ENCODE measurements around the gene ELK3.

ELK3 gene

GRCh38 chr12:96190413-96191108, 3.6 kb upstream of the ELK3 start:
- no peak for ATAC-seq

GRCh38 chr12:96192926-96193573, 1.1 kb upstream of the ELK3 start:
- no peak for ATAC-seq

- ATAC-seq, result no peak
These were observed 358 bp downstream of the ELK3 start for GRCh38 chr12:96194576-96194889.

- peak; percentile 69 to 75 for ATAC-seq
These were observed 1.0 kb downstream of the ELK3 start for GRCh38 chr12:96194971-96195844.

GRCh38 chr12:96195845-96196451, 1.8 kb downstream of the ELK3 start:
- peak; percentile 12 to 17 for ATAC-seq

GRCh38 chr12:96196781-96197180, 2.6 kb downstream of the ELK3 start:
- ATAC-seq, result no peak

GRCh38 chr12:96197503-96198272, 3.5 kb downstream of the ELK3 start:
- no peak for ATAC-seq

- ATAC-seq, result peak; percentile 57 to 63
These were observed 4.8 kb downstream of the ELK3 start for GRCh38 chr12:96198965-96199364.

- no peak for ATAC-seq
These were observed 5.3 kb downstream of the ELK3 start for GRCh38 chr12:96199464-96199863.

GRCh38 chr12:96201272-96202227, 7.4 kb downstream of the ELK3 start:
- no peak for ATAC-seq

- ATAC-seq, result no peak
These were observed 10.2 kb downstream of the ELK3 start for GRCh38 chr12:96204381-96204780.

GRCh38 chr12:96205908-96206307, 11.7 kb downstream of the ELK3 start:
- peak in 1 of 2 donors; percentile 18 for ATAC-seq

- ATAC-seq, result peak in 1 of 2 donors; percentile 15
These were observed 12.9 kb downstream of the ELK3 start for GRCh38 chr12:96206936-96207662.

GRCh38 chr12:96208346-96208745, 14.2 kb downstream of the ELK3 start:
- no peak for ATAC-seq

GRCh38 chr12:96208801-96209549, 14.8 kb downstream of the ELK3 start:
- no peak for ATAC-seq

- ATAC-seq, result peak; percentile 25 to 36
These were observed 16.3 kb downstream of the ELK3 start for GRCh38 chr12:96210376-96211055.

- ATAC-seq, result no peak
These were observed 17.8 kb downstream of the ELK3 start for GRCh38 chr12:96211988-96212387.

GRCh38 chr12:96212456-96213375, 18.5 kb downstream of the ELK3 start:
- ATAC-seq, result peak; percentile 14 to 31
